KOPT-K1 (cell line): ENCODE data around the gene SEL1L3.

Experiments used
- H3K27ac ChIP-seq: fragments of 200-600 bp; sonication (generic); 2 replicates; pipeline ENCODE4 v1.5.1; 2016; ENCODE audit warnings: antibody characterized with exemption, mild to moderate bottlenecking, low read depth, low read length; ENCODE audit not compliant: poor library complexity, severe bottlenecking
- H3K36me3 ChIP-seq: fragments of 200-600 bp; sonication (generic); 2 replicates; pipeline ENCODE4 v1.5.1; 2017; ENCODE audit warnings: antibody characterized with exemption, mild to moderate bottlenecking, low read length, moderate library complexity; ENCODE audit not compliant: insufficient read depth
- H3K9me3 ChIP-seq: fragments of 200-600 bp; sonication (generic); 2 replicates; pipeline ENCODE4 v1.5.1; 2017; ENCODE audit warnings: antibody characterized with exemption, low read length, mild to moderate bottlenecking; ENCODE audit not compliant: insufficient read depth, poor library complexity, severe bottlenecking

The SEL1L3 gene

GRCh38 chr4:25749150-25749794 is 113.5 kb downstream of the SEL1L3 start:
- H3K9me3 ChIP-seq, result no peaks in the 10 kb centered on the region
- no peaks in the 10 kb centered on the region for H3K36me3 ChIP-seq
- H3K27ac ChIP-seq, result no peak overlapping the region

GRCh38 chr4:25743971-25744370 is 118.8 kb downstream of the SEL1L3 start:
- H3K9me3 ChIP-seq, result no peaks in the 10 kb centered on the region
- H3K27ac ChIP-seq, result no peak overlapping the region
- no peaks in the 10 kb centered on the region for H3K36me3 ChIP-seq

GRCh38 chr4:25729564-25729963 is 133.2 kb downstream of the SEL1L3 start:
- Histone ChIP-seq H3K27ac (no peak overlapping the region), H3K36me3 (no peaks in the 10 kb centered on the region), H3K9me3 (no peaks in the 10 kb centered on the region)

- Histone ChIP-seq H3K9me3 (no peaks in the 10 kb centered on the region), H3K36me3 (no peaks in the 10 kb centered on the region), H3K27ac (no peak overlapping the region)
Observed at GRCh38 chr4:25728886-25729285, 133.9 kb downstream of the SEL1L3 start.

- H3K27ac ChIP-seq, result no peak overlapping the region
- no peaks in the 10 kb centered on the region for H3K9me3 ChIP-seq
- no peaks in the 10 kb centered on the region for H3K36me3 ChIP-seq
Observed at GRCh38 chr4:25727711-25728493, 134.9 kb downstream of the SEL1L3 start.

- H3K36me3 ChIP-seq, result no peaks in the 10 kb centered on the region
- no peaks in the 10 kb centered on the region for H3K9me3 ChIP-seq
- no peak overlapping the region for H3K27ac ChIP-seq
Observed at GRCh38 chr4:25725870-25726269, 136.9 kb downstream of the SEL1L3 start.

- H3K9me3 ChIP-seq, result no peaks in the 10 kb centered on the region
- H3K27ac ChIP-seq, result no peak overlapping the region
- H3K36me3 ChIP-seq, result no peaks in the 10 kb centered on the region
Observed at GRCh38 chr4:25723409-25723808, 139.4 kb downstream of the SEL1L3 start.

- H3K9me3 ChIP-seq, result no peaks in the 10 kb centered on the region
- no peaks in the 10 kb centered on the region for H3K36me3 ChIP-seq
- no peak overlapping the region for H3K27ac ChIP-seq
Observed at GRCh38 chr4:25722964-25723363, 139.8 kb downstream of the SEL1L3 start.

- Histone ChIP-seq H3K9me3 (no peaks in the 10 kb centered on the region), H3K27ac (no peak overlapping the region), H3K36me3 (no peaks in the 10 kb centered on the region)
Observed at GRCh38 chr4:25713812-25714211, 149.0 kb downstream of the SEL1L3 start.

GRCh38 chr4:25712611-25713010 is 150.2 kb downstream of the SEL1L3 start:
- Histone ChIP-seq H3K9me3 (no peaks in the 10 kb centered on the region), H3K36me3 (no peaks in the 10 kb centered on the region), H3K27ac (no peak overlapping the region)

GRCh38 chr4:25710637-25711036 is 152.2 kb downstream of the SEL1L3 start:
- no peaks in the 10 kb centered on the region for H3K9me3 ChIP-seq
- H3K27ac ChIP-seq, result no peak overlapping the region
- H3K36me3 ChIP-seq, result no peaks in the 10 kb centered on the region

GRCh38 chr4:25704516-25704915 is 158.3 kb downstream of the SEL1L3 start:
- Histone ChIP-seq H3K36me3 (no peaks in the 10 kb centered on the region), H3K27ac (no peak overlapping the region), H3K9me3 (no peaks in the 10 kb centered on the region)

- Histone ChIP-seq H3K9me3 (no peaks in the 10 kb centered on the region), H3K27ac (no peak overlapping the region), H3K36me3 (no peaks in the 10 kb centered on the region)
Observed at GRCh38 chr4:25703731-25704388, 158.9 kb downstream of the SEL1L3 start.

- Histone ChIP-seq H3K36me3 (no peaks in the 10 kb centered on the region), H3K27ac (no peak overlapping the region), H3K9me3 (no peaks in the 10 kb centered on the region)
Observed at GRCh38 chr4:25702848-25703247, 159.9 kb downstream of the SEL1L3 start.

- Histone ChIP-seq H3K27ac (no peak overlapping the region), H3K9me3 (no peaks in the 10 kb centered on the region), H3K36me3 (no peaks in the 10 kb centered on the region)
Observed at GRCh38 chr4:25700661-25701060, 162.1 kb downstream of the SEL1L3 start.
